Caco-2 (cell line): Measurements from ENCODE around the gene RYR2. TPM values are rescaled to one million over a fixed set of nuclear protein-coding genes. Genes with fewer than 3 reads are reported as not detected.

Source experiments
- BruUV-seq: library from RNA; stranded (reverse); fragments of 400-500 nt; replicated peaks from 2 replicates; lab custom pipeline; 2021; lab: Mats Ljungman, UMichigan
- CTCF ChIA-PET: fragments of 300-600 bp; sonication (Branson Sonifier 250); formaldehyde crosslinking; loops from one replicate; lab custom pipeline; 2022; ENCODE audit warnings: antibody characterized with exemption; lab: Charles Lee
- POLR2A ChIA-PET: fragments of 300-600 bp; sonication (Branson Sonifier 250); formaldehyde crosslinking; loops from one replicate; lab custom pipeline; 2022; ENCODE audit warnings: antibody characterized with exemption; lab: Charles Lee
- DNase-seq, 2 experiments: peaks; one replicate each; pipeline versions ENCODE4 v3.0.0 to v3.0.0-alpha.2; 2020 to 2022
- H3K27me3 ChIP-seq: replicated peaks from 2 replicates; pipeline ENCODE4 v1.6.0; 2011; ENCODE audit warnings: low read length; ENCODE audit not compliant: control insufficient read depth, insufficient read depth
- H3K36me3 ChIP-seq: 2 replicates; pipeline ENCODE4 v1.5.1; 2011; ENCODE audit warnings: low read length; ENCODE audit not compliant: control insufficient read depth, insufficient read depth
- H3K4me1 ChIP-seq: fragments of 250-450 bp; sonication (Bioruptor Pico); 2 replicates; pipeline ENCODE4 v1.5.1; 2020; ENCODE audit warnings: mild to moderate bottlenecking
- H3K4me3 ChIP-seq: 2 replicates; pipeline ENCODE4 v1.5.1; 2011; ENCODE audit warnings: low read depth, mild to moderate bottlenecking, control low read depth, low read length
- H3K9me3 ChIP-seq: fragments of 250-450 bp; sonication (Bioruptor Pico); 2 replicates; pipeline ENCODE4 v1.5.1; 2020; ENCODE audit warnings: mild to moderate bottlenecking, moderate library complexity
- H3K27ac Mint-ChIP-seq: one replicate; pipeline ENCODE4 v1.8.0; 2022; ENCODE audit warnings: mixed read lengths; ENCODE audit not compliant: unreplicated experiment
- H3K27me3 Mint-ChIP-seq: one replicate; pipeline ENCODE4 v1.8.0; 2022; ENCODE audit warnings: mixed read lengths; ENCODE audit not compliant: insufficient read depth, unreplicated experiment
- H3K36me3 Mint-ChIP-seq: one replicate; pipeline ENCODE4 v1.8.0; 2022; ENCODE audit warnings: mild to moderate bottlenecking, mixed read lengths; ENCODE audit not compliant: insufficient read depth, unreplicated experiment
- H3K4me1 Mint-ChIP-seq: one replicate; pipeline ENCODE4 v1.8.0; 2022; ENCODE audit warnings: low read depth, mixed read lengths; ENCODE audit not compliant: unreplicated experiment
- H3K4me3 Mint-ChIP-seq: one replicate; pipeline ENCODE4 v1.8.0; 2022; ENCODE audit warnings: mild to moderate bottlenecking, moderate library complexity, mixed read lengths; ENCODE audit not compliant: unreplicated experiment
- H3K9me3 Mint-ChIP-seq: one replicate; pipeline ENCODE4 v1.8.0; 2022; ENCODE audit warnings: mixed read lengths; ENCODE audit not compliant: unreplicated experiment
- intact Hi-C: fragments of 100-400 bp; cut with micrococcal nuclease; formaldehyde crosslinking; loops from one replicate; pipeline ENCODE4 v1.10.0; 2022; ENCODE audit not compliant: unreplicated experiment
- total RNA-seq: library from RNA; stranded (reverse); gene quantifications from 2 replicates; pipeline ENCODE4 v1.2.3, GENCODE V29; 2022
- TF ChIP-seq, protein P1 (sequence below), 2 experiments: fragments of 200-600 bp in 1 of 2; IDR thresholded peaks; 1 replicate in 1 of 2; 2 replicates in 1 of 2; pipeline versions ENCODE4 v1.5.1 to v1.8.0; 2011 to 2022; ENCODE audit warnings: antibody characterized with exemption in 1 of 2, control low read depth in 1 of 2, inconsistent platforms in 1 of 2, low read depth in 1 of 2, low read length in 1 of 2, mild to moderate bottlenecking in 1 of 2, moderate library complexity in 1 of 2; ENCODE audit not compliant: insufficient read depth in 1 of 2, severe bottlenecking in 1 of 2, unreplicated experiment in 1 of 2

The RYR2 gene
- total RNA-seq, 1 experiment from 2014 or later = 3.4 TPM

DNA sequence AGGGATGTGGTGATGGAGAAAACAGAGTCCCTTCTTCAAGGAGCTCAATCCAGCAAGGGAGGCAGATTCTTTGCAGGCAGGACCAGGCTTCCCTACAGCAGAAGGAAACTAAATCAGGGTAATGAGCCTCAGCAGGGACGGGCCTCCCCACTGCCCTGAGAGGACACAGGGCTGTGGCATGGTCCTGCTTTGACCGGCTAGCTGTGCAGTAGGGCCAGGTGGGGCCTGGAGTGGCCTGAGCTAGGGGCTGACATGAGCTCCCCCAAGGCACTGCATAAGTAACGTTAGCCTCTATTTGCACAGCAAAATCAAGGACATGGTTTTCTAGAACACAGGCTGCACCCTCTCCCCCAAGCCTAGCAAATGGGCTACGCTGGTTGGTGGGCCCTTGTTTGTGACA, 162.9 kb downstream of the RYR2 start:
- Histone ChIP-seq H3K36me3 (no peaks in the 10 kb centered on the region), H3K4me1 (no peaks in the 10 kb centered on the region), H3K4me3 (no peak overlapping the region), H3K27me3 (no peaks in the 10 kb centered on the region), H3K9me3 (no peaks in the 10 kb centered on the region)
- BruUV-seq = no TSS peak
- intact Hi-C loops = no loop called here
- DNase-seq = no peak
- Mint-ChIP-seq H3K27me3 (peaks cover 9% of the 10 kb centered on the region), H3K4me3 (no peak overlapping the region), H3K4me1 (no peaks in the 10 kb centered on the region), H3K36me3 (no peaks in the 10 kb centered on the region), H3K27ac (no peak overlapping the region), H3K9me3 (no peaks in the 10 kb centered on the region)
- TF ChIP-seq, protein P1, sequence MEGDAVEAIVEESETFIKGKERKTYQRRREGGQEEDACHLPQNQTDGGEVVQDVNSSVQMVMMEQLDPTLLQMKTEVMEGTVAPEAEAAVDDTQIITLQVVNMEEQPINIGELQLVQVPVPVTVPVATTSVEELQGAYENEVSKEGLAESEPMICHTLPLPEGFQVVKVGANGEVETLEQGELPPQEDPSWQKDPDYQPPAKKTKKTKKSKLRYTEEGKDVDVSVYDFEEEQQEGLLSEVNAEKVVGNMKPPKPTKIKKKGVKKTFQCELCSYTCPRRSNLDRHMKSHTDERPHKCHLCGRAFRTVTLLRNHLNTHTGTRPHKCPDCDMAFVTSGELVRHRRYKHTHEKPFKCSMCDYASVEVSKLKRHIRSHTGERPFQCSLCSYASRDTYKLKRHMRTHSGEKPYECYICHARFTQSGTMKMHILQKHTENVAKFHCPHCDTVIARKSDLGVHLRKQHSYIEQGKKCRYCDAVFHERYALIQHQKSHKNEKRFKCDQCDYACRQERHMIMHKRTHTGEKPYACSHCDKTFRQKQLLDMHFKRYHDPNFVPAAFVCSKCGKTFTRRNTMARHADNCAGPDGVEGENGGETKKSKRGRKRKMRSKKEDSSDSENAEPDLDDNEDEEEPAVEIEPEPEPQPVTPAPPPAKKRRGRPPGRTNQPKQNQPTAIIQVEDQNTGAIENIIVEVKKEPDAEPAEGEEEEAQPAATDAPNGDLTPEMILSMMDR (IDR thresholded peaks at IDR 0.05; ENCODE audit: insufficient read depth in 1 of 2, low read depth in 1 of 2, low read length in 1 of 2, severe bottlenecking in 1 of 2, unreplicated experiment in 1 of 2) = no peak
- POLR2A ChIA-PET = no interaction called here
- CTCF ChIA-PET = no interaction called here

DNA sequence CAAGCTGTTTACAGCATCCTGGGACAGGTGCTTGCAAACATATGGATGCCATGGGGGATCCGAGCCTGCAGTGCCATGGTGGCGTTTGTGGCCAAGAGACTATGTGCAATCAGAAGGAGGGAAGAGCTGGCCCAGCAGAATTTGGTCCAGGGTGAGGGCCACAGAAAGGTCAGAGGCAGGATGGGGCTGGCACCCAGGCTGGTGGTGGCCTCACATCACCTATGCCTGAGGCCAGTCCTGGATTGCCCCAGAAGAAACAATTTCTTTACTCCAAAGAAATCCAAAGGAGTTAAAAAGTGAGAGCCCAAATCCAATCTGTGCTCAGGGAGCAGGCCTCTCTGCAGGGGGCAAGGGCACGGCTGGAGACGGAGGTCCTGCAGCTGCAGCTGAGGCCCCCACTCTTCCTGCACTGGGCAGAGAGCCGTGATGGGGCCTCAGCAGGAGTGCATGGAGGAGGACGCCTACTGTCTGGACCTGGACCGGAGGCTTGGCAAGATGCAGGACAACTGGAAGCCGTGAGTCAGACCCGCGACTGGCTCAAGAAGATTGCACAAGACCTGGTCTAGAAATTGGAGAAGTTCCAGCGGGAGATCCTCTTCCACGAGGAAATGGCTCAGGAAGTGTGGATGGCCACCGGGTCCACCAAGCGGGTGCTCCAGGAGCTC, 163.5 kb downstream of the RYR2 start:
- Histone ChIP-seq H3K4me1 (no peaks in the 10 kb centered on the region), H3K4me3 (no peak overlapping the region), H3K9me3 (no peaks in the 10 kb centered on the region), H3K27me3 (no peaks in the 10 kb centered on the region), H3K36me3 (no peaks in the 10 kb centered on the region)
- Mint-ChIP-seq H3K27me3 (peaks cover 10% of the 10 kb centered on the region), H3K36me3 (no peaks in the 10 kb centered on the region), H3K9me3 (no peaks in the 10 kb centered on the region), H3K4me1 (no peaks in the 10 kb centered on the region), H3K27ac (no peak overlapping the region), H3K4me3 (no peak overlapping the region)
- intact Hi-C loops = no loop called here
- BruUV-seq = no TSS peak
- ChIA-PET POLR2A (no interaction called here), CTCF (no interaction called here)
- no peak for DNase-seq
- TF ChIP-seq, protein P1 (IDR thresholded peaks at IDR 0.05; ENCODE audit: insufficient read depth in 1 of 2, low read depth in 1 of 2, low read length in 1 of 2, severe bottlenecking in 1 of 2, unreplicated experiment in 1 of 2) = no peak

DNA sequence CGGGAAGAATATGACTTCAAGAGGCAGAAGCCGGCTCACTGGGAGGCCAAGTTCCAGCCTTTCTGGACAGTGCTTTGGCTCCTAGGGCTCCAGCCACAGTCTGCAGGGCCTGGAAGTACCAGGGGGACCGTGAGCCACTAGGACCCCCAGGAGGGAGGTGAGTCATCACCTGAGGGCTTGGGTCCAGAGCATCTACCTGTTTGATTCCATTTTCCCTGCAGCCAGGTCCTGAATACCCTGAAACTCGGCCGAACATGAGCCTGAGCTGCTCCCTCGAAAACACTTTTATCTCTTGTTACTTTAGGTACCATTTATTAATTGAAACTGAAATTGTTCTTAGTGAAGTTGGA, 164.1 kb downstream of the RYR2 start:
- Mint-ChIP-seq H3K4me3 (no peak overlapping the region), H3K4me1 (no peaks in the 10 kb centered on the region), H3K9me3 (no peaks in the 10 kb centered on the region), H3K27ac (no peak overlapping the region), H3K27me3 (peaks cover 11% of the 10 kb centered on the region), H3K36me3 (no peaks in the 10 kb centered on the region)
- Histone ChIP-seq H3K4me3 (no peak overlapping the region), H3K9me3 (no peaks in the 10 kb centered on the region), H3K27me3 (no peaks in the 10 kb centered on the region), H3K4me1 (no peaks in the 10 kb centered on the region), H3K36me3 (no peaks in the 10 kb centered on the region)
- DNase-seq = no peak
- ChIA-PET CTCF (no interaction called here), POLR2A (no interaction called here)
- intact Hi-C loops = no loop called here
- TF ChIP-seq, protein P1 (IDR thresholded peaks at IDR 0.05; ENCODE audit: insufficient read depth in 1 of 2, low read depth in 1 of 2, low read length in 1 of 2, severe bottlenecking in 1 of 2, unreplicated experiment in 1 of 2) = no peak
- BruUV-seq = no TSS peak
